Mucosa of gallbladder (tissue), 1 donor: Measurements from ENCODE around the gene CREBL2. TPM values are rescaled to one million over a fixed set of nuclear protein-coding genes. Genes with fewer than 3 reads are reported as not detected.

Experiments
- DNase-seq: peaks from one replicate; pipeline ENCODE4 v3.0.0-alpha.2; 2020; ENCODE audit warnings: low spot score
- total RNA-seq: library from RNA; stranded (reverse); gene quantifications from one replicate; pipeline ENCODE4 v1.2.1, GENCODE V29; 2021
- donor health status: DM: no; HTN: no; CAD: no.

CREBL2 gene
- total RNA-seq, 1 donor from 2014 or later: 36.9 TPM

DNA sequence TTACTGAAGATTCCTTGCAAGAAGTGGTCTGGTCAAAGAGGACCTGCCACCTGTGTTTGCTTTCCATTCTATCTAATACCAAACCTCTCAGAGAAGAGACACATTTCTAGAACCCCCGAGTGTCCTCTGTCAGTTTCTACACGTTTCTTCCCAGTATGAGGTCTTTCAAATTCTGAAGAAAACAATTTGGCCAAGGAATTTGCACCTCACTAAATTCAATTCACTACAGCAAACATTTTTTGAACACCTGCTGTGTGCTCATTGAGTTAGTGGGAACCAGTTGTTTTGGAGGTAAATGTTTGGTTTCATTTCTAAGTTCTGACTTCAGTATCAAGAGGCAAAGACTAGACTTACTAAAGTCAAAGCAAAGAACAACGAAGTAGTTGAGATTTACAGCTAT lies 64.9 kb downstream of the CREBL2 start:
- no peak for DNase-seq

DNA sequence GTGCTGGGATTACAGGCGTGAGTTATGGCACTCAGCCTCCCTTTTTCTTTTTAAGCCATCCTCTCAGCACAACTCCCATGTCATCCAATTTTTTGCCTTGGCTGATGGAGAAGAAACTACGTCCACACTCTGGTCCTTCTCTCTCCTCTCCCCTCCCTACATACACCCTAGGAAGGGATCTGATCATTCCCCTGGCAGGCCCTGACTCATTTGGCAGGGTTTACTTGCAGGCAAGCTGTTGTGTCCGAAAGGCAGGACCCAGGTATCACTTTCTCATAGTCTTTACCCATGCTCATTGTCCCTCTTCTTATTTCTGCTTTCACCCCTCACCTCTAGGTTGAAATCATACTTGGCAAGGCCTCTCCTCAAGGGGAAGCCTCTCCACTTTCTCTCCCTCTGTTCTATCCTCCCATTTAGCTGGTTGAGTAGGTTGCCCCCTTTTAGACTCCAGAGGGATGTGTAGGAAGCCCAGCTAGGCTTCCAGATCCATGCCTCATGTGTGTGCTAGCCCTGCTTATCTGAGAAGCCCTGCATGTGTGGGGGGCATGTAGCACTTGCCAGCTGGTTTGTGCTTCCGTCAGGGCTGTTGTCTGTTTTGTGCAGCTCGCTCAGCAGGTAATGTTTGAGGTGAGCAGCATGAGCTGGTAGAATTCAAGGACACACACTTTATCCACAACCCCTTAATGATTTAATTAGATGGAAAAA lies 69.5 kb downstream of the CREBL2 start:
- no peak for DNase-seq

DNA sequence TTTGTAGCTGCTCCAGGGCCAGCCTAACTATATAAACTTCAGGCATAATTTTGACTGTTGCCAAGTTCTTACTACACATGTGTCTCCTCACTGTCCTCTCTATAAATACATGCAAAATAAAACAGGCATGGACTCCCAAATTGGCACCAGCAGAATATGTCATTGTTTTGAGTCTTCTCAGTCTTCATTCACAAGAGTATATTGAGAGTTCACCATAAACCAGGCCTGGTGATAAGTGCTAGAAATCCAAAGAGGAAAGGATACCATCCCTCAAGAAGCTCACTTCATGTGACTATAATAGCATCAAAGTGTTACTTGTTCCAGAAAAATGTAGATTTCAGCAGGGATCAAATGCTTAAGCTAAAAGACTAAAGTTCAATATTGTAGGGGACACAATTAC lies 70.6 kb downstream of the CREBL2 start:
- DNase-seq: no peak

DNA sequence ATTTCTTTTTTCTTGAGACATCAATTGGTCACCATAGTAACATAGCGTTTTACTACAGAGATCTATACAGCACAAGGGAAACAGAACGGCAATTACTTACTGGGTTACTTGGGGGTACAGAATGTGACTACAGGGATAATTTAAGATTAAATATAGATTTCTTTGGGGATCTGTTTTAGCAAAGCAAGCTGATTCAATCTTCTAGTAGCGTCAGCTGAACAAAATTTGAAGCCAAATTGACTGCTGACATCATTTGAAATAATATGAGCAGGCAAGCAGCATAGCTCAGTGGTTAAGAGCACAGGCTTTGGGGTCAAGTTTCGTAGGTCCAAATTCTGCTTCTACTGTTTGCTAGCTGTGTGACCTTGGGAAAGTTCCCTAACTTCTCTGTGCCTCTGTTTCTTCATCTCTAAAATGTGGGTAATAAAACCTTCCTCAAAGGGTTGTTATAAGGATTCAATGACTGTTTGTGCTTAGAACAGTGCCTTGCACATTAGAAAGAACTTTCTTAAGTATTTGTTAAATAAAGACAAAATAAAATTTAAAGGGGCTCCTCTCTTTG lies 71.5 kb downstream of the CREBL2 start:
- no peak for DNase-seq

DNA sequence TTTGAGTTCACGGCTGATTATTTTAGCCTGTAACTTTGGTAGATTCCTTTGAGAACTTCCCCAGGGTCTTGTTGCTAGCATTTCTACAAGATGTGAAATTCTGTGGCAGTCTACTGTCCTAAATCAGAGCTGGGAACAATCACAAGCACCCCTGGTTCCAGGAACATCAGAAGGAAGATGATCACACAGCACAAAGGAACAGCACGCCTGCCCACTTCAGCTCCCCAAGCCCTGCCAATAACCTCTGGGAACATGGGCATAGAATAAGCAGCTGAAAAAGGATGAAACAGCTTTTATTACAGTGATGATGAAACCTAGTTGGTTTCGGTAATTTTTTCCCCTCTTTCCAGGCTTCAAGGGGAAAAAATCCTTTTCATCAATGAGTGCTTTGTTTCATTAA lies 72.0 kb downstream of the CREBL2 start:
- DNase-seq: no peak

DNA sequence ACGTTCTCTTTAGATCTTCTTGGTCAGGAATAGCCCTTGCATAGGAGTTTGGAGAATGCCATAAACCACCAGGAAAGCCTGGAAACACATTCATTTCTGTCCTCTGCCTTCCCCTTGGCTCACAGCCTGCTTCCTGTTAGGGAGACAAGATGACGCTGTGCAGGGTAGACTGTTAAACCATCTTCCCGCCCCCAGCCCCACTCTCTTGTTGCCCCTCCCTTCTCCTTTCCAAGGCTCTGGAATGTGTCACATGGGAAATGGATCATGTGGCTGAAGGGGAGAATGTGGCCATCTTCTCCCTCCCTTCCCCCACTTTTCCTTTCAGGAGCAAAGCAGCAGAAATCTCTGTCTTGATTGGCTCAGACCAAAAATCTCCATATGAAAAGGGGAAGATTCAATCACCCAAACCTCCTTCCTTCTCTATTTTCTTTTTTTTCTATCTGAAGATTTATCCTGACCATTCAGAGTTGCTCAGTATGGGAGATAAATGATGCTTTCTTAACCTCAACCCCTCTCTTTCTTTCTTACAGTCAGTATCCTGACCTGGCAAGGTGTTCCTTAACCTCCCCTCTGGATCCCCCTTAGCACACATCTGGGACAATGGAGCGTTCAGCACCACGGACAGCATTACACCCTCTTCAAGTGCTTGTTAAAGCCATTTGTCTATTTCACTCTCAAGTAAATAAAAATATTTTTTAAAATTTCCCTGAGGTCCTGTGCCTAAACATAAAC lies 72.9 kb downstream of the CREBL2 start:
- DNase-seq: peak; percentile 47

DNA sequence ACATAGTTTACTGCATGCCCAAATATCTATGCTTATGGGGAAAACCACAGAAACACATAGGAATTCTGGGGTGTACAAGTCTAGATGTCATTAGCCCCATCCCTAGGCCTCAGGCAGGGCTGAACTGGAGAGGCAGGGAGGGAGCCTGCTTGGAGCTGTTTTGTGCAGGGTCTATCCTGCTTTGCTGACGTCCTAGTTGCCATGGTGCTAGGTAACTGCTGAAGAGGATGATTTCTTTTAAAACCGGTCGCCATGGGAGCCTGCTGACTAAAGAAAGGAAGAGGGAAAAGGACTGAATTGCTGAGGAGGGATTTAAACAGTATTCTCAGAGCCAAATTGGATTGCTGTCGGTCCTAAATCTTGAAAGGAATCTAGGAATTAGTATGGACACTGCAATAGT lies 73.6 kb downstream of the CREBL2 start:
- DNase-seq: no peak

DNA sequence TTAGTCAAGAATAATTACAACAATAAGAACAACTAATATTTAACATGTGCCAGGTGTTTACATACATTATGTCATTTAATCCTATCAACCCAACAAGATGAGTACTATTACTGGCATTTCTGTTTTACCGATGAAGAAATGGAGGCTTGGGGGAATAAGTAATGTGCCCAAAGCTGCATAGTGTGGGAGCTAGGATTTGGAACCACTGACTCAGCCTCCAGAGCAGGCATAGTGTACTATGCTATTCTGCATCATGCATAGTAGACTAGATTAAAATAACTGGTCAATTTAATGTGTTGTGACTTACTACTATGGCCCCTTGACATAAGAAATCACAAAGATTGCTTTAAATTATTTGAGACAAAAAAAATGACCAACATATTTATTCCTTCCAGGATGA lies 74.8 kb downstream of the CREBL2 start:
- DNase-seq: no peak

DNA sequence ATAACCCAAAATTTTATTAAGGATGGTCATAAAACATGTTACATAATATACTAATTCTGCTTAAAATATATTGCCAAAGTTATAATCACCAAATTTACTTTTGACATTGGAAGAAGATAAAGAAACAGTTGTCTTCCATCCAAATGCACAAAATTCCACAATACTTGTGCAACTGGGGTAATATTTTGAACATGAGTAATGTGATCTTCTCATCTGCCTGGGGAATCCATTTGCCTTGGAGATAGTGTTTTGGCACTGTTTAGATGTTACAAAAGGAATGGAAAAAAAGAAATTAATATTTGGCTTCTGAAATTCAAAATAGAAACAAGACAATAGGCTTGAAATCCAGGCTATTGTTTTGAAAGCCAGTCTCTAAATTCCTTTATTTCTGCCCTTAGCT lies 75.2 kb downstream of the CREBL2 start:
- no peak for DNase-seq

DNA sequence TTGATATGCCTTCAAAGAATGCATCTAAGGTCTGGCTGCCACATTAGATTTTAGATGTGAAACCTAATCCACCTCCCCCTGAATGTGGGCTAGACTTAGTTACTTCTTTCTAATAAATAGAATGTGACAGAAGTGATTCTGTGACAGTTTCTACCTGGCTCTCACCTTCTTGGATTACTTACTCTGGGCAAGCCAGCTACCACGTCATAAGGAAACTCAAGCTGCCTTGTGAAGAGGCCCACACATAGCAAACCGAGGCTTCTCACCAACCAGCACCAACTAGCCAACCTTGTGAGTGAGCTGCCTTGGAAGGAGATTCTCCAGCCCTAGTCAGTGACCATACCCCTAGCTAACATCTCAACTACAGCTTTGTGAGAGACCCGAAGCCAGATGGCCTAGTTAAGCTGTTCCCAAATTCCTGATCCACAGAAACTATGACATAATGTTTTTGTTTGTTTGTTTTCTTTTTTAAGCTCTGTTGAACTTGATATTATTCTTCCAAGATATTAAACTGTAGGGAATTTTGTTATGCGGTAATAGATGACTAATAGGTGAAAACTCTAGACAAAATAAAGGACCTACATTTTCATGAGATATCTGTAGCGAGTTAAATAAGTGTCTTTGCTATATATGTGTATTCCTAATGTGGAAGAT lies 78.1 kb downstream of the CREBL2 start:
- DNase-seq: no peak

DNA sequence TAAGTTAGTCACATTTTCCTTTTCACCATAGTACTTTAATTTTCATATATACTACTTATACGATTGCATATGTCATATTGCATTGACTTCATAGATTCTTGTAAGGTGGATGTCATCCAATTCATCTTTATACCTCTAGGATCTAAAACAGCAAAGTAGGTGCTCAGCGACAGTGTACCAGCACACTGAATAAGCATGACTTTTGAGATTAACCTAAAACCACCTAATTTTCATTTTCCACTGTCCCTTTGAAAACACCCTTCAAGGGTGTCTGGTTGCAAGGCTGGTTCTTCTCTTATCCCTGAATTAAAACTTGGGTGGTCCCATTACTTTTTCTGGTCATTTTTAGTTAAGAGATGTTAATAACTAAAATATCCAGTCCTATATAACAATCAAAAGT lies 79.9 kb downstream of the CREBL2 start:
- DNase-seq: no peak

DNA sequence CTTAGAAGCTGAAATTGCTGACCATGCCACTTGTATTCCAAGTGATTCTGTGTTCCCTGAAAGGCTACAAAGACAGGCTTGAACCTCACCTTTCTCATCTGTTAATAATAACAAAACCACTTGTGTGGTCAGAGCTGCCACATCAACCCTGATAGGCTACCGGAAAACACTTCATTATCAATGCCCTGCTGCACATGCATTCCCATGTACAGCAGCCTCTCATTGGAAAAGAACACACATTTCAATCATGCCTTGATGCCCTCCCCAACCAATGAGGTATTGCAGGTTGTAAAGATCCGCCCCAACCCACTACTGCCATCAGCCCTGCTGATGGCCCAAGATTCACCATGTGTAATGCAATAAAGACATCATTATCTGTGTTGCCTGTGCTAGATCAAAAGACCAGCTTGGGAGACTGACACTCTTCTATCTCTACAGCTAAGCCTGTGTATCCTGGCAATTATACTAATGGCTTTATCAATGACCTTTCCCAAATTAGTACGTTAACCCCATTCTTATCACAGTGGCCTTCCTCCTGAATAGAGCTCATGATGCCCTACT lies 81.5 kb downstream of the CREBL2 start:
- DNase-seq: no peak

Other genes with a start within 250 kb of the CREBL2 start
- gene DUSP16, start 49.0 kb upstream of the CREBL2 start, total RNA-seq: 65.9 TPM
- 0.26 TPM for gene GPR19, start 84.3 kb downstream of the CREBL2 start, total RNA-seq
- 63.0 TPM for gene CDKN1B, start 105.5 kb downstream of the CREBL2 start, total RNA-seq
- gene APOLD1, start 173.8 kb downstream of the CREBL2 start, total RNA-seq: 8.0 TPM
- gene DDX47, start 201.5 kb downstream of the CREBL2 start, total RNA-seq: 36.3 TPM